HepG2 (cell line): Measurements from ENCODE around the gene DRC7. TPM values are rescaled to one million over a fixed set of nuclear protein-coding genes. Genes with fewer than 3 reads are reported as not detected.

Source experiments
- ARHGAP35 ChIP-seq: sonication (generic); formaldehyde crosslinking; IDR thresholded peaks from 2 replicates; pipeline ENCODE4 v1.9.0; 2022; ENCODE audit warnings: mild to moderate bottlenecking, inconsistent platforms, moderate library complexity, missing genetic modification reagents, borderline replicate concordance
- BCL3 ChIP-seq: sonication (generic); formaldehyde crosslinking; IDR thresholded peaks from 2 replicates; pipeline ENCODE4 v1.5.1; 2020; ENCODE audit warnings: mild to moderate bottlenecking, missing genetic modification reagents, moderate library complexity
- CCDC6 ChIP-seq: sonication (generic); formaldehyde crosslinking; IDR thresholded peaks from 2 replicates; pipeline ENCODE4 v1.8.1; 2022; ENCODE audit warnings: mild to moderate bottlenecking, missing genetic modification reagents, moderate library complexity
- HNRNPLL ChIP-seq: fragments of 200-400 bp; formaldehyde crosslinking; IDR thresholded peaks from 2 replicates; pipeline ENCODE4 v1.6.1; 2017; ENCODE audit warnings: mild to moderate bottlenecking, low read depth, low read length; ENCODE audit not compliant: poor library complexity, severe bottlenecking
- HOXD1 ChIP-seq: sonication (generic); formaldehyde crosslinking; IDR thresholded peaks from 2 replicates; pipeline ENCODE4 v1.5.0; 2020; ENCODE audit warnings: missing genetic modification reagents
- IKZF4 ChIP-seq: sonication (generic); formaldehyde crosslinking; IDR thresholded peaks from 2 replicates; pipeline ENCODE4 v1.5.1; 2020; ENCODE audit warnings: borderline replicate concordance, mild to moderate bottlenecking, low read depth, missing genetic modification reagents; ENCODE audit errors: not compliant biosample characterization
- KLF9 ChIP-seq: IDR thresholded peaks from 2 replicates; pipeline ENCODE4 v1.6.1; 2016; ENCODE audit warnings: low read depth
- MNT ChIP-seq: fragments of 450-650 bp; IDR thresholded peaks from 2 replicates; pipeline ENCODE4 v1.6.1; 2016
- PLRG1 ChIP-seq: fragments of 450-650 bp; conservative IDR thresholded peaks from 2 replicates; pipeline ENCODE4 v1.6.1; 2016
- SIN3A ChIP-seq: IDR thresholded peaks from 2 replicates; pipeline ENCODE4 v1.6.1; 2011; ENCODE audit warnings: low read depth, mild to moderate bottlenecking, control low read depth, low read length, borderline replicate concordance
- SRF ChIP-seq: IDR thresholded peaks from 2 replicates; pipeline ENCODE4 v1.6.1; 2011; ENCODE audit warnings: mild to moderate bottlenecking, low read depth, low read length, moderate library complexity
- TRAFD1 ChIP-seq: sonication (generic); formaldehyde crosslinking; IDR thresholded peaks from 2 replicates; pipeline ENCODE4 v1.5.1; 2020; ENCODE audit warnings: missing genetic modification reagents, mild to moderate bottlenecking, borderline replicate concordance
- ZMYM2 ChIP-seq: sonication (generic); formaldehyde crosslinking; IDR thresholded peaks from 2 replicates; pipeline ENCODE4 v1.8.0; 2022; ENCODE audit warnings: mild to moderate bottlenecking, missing genetic modification reagents
- ZNF605 ChIP-seq: sonication (generic); formaldehyde crosslinking; IDR thresholded peaks from 2 replicates; pipeline ENCODE4 v1.8.0; 2022; ENCODE audit warnings: mild to moderate bottlenecking, missing genetic modification reagents
- polyA plus RNA-seq, 8 experiments: library from polyadenylated mRNA; depleted of rRNA in 3 of 8; stranded (reverse) in 7 of 8; unstranded in 1 of 8; fragments of >200 nt; fragmentation: Illumina TruSeq in 4 of 8; extraction: Trizol in 4 of 8; gene quantifications; 2 replicates each; pipeline versions ENCODE4 v1.2.1 to v1.2.3, GENCODE V29; 2011 to 2016; ENCODE audit warnings: low read depth in 4 of 8, missing spikeins in 1 of 8, mixed read lengths in 1 of 8; ENCODE audit not compliant: insufficient read depth in 1 of 8
- total RNA-seq, 5 experiments: library from RNA; depleted of rRNA; stranded (reverse); fragments of >200 nt; fragmentation: Illumina TruSeq; extraction: Trizol; gene quantifications; 2 replicates each; pipeline ENCODE4 v1.2.3, GENCODE V29; 2016; ENCODE audit warnings: low read depth in 1 of 5
- TF ChIP-seq, protein P1 (sequence below): sonication (generic); formaldehyde crosslinking; conservative IDR thresholded peaks from 2 replicates; pipeline ENCODE4 v1.8.0; 2022; ENCODE audit warnings: missing genetic modification reagents
- TF ChIP-seq, protein P2 (sequence below): sonication (generic); formaldehyde crosslinking; IDR thresholded peaks from 2 replicates; pipeline ENCODE4 v1.9.0; 2021; ENCODE audit warnings: missing genetic modification reagents, mild to moderate bottlenecking, borderline replicate concordance

DRC7 gene
- total and polyA plus RNA-seq, 2 of the 13 experiments (the other 11 are each of a cell fraction or from before 2014, with no cell fraction given) = 2.7 to 3.4 TPM

DNA sequence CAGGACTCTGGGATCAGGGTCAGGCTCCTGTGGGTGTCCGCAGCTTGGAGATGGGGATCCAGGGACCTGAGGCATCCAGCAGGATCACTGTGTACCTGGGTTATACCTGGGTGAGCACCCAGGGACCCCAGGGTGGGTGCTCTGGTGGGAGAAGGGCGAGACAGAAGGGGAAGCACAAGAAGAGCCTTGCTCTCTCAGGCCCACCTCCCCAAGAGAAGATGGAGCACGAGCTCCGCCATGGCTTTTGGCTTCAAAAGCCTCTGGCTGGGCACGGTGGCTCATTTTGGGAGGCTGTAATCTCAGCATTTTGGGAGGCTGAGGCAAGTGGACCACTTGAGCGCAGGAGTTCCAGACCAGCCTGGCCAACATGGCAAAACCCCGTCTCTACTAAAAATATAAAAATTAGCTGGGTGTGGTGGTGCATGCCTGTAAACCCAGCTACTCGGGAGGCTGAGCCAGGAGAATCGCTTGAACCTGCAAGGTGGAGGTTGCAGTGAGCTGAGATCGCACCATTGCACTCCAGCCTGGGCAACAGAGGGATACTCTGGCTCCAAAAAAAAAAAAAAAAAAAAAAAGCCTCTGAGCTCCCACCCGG is 8.9 kb downstream of the DRC7 start (continued):
- TF ChIP-seq ARHGAP35 (CRISPR knock-in tag) (no peak), SIN3A (no peak), MNT (no peak), CCDC6 (CRISPR knock-in tag) (no peak), HOXD1 (CRISPR knock-in tag) (no peak), PLRG1 (no peak), SRF (no peak), IKZF4 (CRISPR knock-in tag) (no peak), ZNF605 (CRISPR knock-in tag) (no peak), HNRNPLL (no peak), ZMYM2 (CRISPR knock-in tag) (peak; percentile 44; the same call in 1 of the 2 replicates), KLF9 (CRISPR knock-in tag) (no peak), BCL3 (no peak), TRAFD1 (CRISPR knock-in tag) (no peak)
- TF ChIP-seq, protein P1, sequence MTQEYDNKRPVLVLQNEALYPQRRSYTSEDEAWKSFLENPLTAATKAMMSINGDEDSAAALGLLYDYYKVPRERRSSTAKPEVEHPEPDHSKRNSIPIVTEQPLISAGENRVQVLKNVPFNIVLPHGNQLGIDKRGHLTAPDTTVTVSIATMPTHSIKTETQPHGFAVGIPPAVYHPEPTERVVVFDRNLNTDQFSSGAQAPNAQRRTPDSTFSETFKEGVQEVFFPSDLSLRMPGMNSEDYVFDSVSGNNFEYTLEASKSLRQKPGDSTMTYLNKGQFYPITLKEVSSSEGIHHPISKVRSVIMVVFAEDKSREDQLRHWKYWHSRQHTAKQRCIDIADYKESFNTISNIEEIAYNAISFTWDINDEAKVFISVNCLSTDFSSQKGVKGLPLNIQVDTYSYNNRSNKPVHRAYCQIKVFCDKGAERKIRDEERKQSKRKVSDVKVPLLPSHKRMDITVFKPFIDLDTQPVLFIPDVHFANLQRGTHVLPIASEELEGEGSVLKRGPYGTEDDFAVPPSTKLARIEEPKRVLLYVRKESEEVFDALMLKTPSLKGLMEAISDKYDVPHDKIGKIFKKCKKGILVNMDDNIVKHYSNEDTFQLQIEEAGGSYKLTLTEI (CRISPR knock-in tag) = no peak
- TF ChIP-seq, protein P2, sequence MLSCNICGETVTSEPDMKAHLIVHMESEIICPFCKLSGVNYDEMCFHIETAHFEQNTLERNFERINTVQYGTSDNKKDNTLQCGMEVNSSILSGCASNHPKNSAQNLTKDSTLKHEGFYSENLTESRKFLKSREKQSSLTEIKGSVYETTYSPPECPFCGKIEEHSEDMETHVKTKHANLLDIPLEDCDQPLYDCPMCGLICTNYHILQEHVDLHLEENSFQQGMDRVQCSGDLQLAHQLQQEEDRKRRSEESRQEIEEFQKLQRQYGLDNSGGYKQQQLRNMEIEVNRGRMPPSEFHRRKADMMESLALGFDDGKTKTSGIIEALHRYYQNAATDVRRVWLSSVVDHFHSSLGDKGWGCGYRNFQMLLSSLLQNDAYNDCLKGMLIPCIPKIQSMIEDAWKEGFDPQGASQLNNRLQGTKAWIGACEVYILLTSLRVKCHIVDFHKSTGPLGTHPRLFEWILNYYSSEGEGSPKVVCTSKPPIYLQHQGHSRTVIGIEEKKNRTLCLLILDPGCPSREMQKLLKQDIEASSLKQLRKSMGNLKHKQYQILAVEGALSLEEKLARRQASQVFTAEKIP = no peak
